Ovary (tissue), 9 donors: Measurements from ENCODE around the gene SIX5. TPM values are rescaled to one million over a fixed set of nuclear protein-coding genes. Genes with fewer than 3 reads are reported as not detected.

Source experiments
- DNase-seq, 5 donors: peaks; one replicate each; pipeline ENCODE4 v3.0.0-alpha.2; 2019 to 2020
- H3K27ac ChIP-seq, 2 donors: fragments of 200-600 bp; one replicate each; pipeline versions ENCODE4 v1.5.1 to v1.8.0; 2019 to 2022
- H3K27me3 ChIP-seq: fragments of 200-600 bp; one replicate; pipeline ENCODE4 v1.8.0; 2022
- H3K36me3 ChIP-seq: fragments of 200-600 bp; sonication (generic); one replicate; pipeline ENCODE4 v1.5.1; 2019
- H3K4me1 ChIP-seq: one replicate; pipeline ENCODE4 v1.8.1; 2013; ENCODE audit warnings: mild to moderate bottlenecking, moderate library complexity; ENCODE audit not compliant: insufficient read depth
- H3K4me3 ChIP-seq: fragments of 200-600 bp; sonication (generic); one replicate; pipeline ENCODE4 v1.5.1; 2017
- H3K9me3 ChIP-seq, 2 donors: fragments of 200-600 bp in 1 of 2; sonication (generic) in 1 of 2; one replicate each; pipeline versions ENCODE4 v1.5.1 to v1.8.1; 2013 to 2019; ENCODE audit warnings: mild to moderate bottlenecking in 1 of 2, moderate library complexity in 1 of 2
- EP300 ChIP-seq: sonication (generic); formaldehyde crosslinking; IDR thresholded peaks from one replicate; pipeline ENCODE4 v1.6.1; 2017; ENCODE audit warnings: antibody characterized with exemption
- POLR2A ChIP-seq: fragments of 450-650 bp; IDR thresholded peaks from one replicate; pipeline ENCODE4 v1.6.1; 2017; ENCODE audit warnings: antibody characterized with exemption, mild to moderate bottlenecking, moderate library complexity
- WGBS, 3 donors: extraction: QIAGEN DNeasy Blood & Tissue Kit in 1 of 3; methylation state at CpG; one replicate each; pipeline versions ENCODE4 v1.1.5 to v1.1.7; 2013 to 2017; 5-methylcytosine and 5-hydroxymethylcytosine counted together
- intact Hi-C, 4 donors: fragments of 100-400 bp; cut with DNase I; formaldehyde crosslinking; loops; one replicate each; pipeline versions ENCODE4 v1.11.0 to v1.15.1; 2022 to 2023
- polyA plus RNA-seq, 2 donors: library from polyadenylated mRNA; stranded (reverse); fragments of 200-250 nt in 1 of 2; fragments of 350-450 nt in 1 of 2; fragmentation: Illumina TruSeq in 1 of 2; extraction: RNeasy Lipid Tissue Mini Kit (QIAGEN cat#74804) in 1 of 2; gene quantifications; one replicate each; pipeline ENCODE4 v1.2.3, GENCODE V29; 2013 to 2014
- total RNA-seq, 7 donors: library from RNA; depleted of rRNA in 2 of 7; stranded (reverse); fragments of >200 nt in 2 of 7; fragmentation: NEBNext Ultra II Directional in 3 of 7; extraction: Animal tissue kit (Norgen Biotek cat#: 25700) in 3 of 7; gene quantifications; one replicate each; pipeline versions ENCODE4 v1.1.0 to v1.2.4, GENCODE V29; 2016 to 2023
- TF ChIP-seq, protein P1 (sequence below), 3 donors: fragments of 450-650 bp in 2 of 3; fragments of 200-600 bp in 1 of 3; IDR thresholded peaks; one replicate each; pipeline versions ENCODE4 v1.5.1 to v1.8.0; 2016 to 2022; ENCODE audit warnings: antibody characterized with exemption in 3 of 3, mild to moderate bottlenecking in 1 of 3
- donor health status: DM: no; HTN: no; CAD: no; lungs with moderate emphysema.
- donor health status: DM: no; HTN: no; CAD: no.
- donor health status: Bipolar disorder and iron deficiency.
- donor health status: DM: yes; HTN: yes; CAD: no.
- donor health status: DM: no; HTN: no; CAD: no.
- donor health status: DM: yes; HTN: yes; CAD: no.

The SIX5 gene
- total and polyA plus RNA-seq, 9 donors = 5.4 to 64.4 (median 43.5) TPM

- H3K36me3 ChIP-seq = no peaks in the 10 kb centered on the region
- TF ChIP-seq POLR2A (no peak), EP300 (no peak)
- TF ChIP-seq, protein P1, sequence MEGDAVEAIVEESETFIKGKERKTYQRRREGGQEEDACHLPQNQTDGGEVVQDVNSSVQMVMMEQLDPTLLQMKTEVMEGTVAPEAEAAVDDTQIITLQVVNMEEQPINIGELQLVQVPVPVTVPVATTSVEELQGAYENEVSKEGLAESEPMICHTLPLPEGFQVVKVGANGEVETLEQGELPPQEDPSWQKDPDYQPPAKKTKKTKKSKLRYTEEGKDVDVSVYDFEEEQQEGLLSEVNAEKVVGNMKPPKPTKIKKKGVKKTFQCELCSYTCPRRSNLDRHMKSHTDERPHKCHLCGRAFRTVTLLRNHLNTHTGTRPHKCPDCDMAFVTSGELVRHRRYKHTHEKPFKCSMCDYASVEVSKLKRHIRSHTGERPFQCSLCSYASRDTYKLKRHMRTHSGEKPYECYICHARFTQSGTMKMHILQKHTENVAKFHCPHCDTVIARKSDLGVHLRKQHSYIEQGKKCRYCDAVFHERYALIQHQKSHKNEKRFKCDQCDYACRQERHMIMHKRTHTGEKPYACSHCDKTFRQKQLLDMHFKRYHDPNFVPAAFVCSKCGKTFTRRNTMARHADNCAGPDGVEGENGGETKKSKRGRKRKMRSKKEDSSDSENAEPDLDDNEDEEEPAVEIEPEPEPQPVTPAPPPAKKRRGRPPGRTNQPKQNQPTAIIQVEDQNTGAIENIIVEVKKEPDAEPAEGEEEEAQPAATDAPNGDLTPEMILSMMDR (IDR thresholded peaks at IDR 0.05) = no peak
- no peaks in the 10 kb centered on the region for H3K9me3 ChIP-seq
- H3K27ac ChIP-seq = no peak overlapping the region
- H3K4me3 ChIP-seq = no peak overlapping the region
- H3K27me3 ChIP-seq = no peaks in the 10 kb centered on the region
- whole genome bisulfite sequencing, 3 donors = 79 to 85% (median 82%) methylated on average over 9 to 12 of the region's 12 CpGs
- intact Hi-C loops = loop anchor here in 1 of 4 donors (10.0 kb wide), 1 partner anchor 71 kb away; the partner anchor contains the start of gene IRF2BP1
- peaks cover 7% of the 10 kb centered on the region for H3K4me1 ChIP-seq
- DNase-seq = no peak
These were observed 45.2 kb upstream of the SIX5 start for GRCh38 chr19:45814166-45814780.

DNA sequence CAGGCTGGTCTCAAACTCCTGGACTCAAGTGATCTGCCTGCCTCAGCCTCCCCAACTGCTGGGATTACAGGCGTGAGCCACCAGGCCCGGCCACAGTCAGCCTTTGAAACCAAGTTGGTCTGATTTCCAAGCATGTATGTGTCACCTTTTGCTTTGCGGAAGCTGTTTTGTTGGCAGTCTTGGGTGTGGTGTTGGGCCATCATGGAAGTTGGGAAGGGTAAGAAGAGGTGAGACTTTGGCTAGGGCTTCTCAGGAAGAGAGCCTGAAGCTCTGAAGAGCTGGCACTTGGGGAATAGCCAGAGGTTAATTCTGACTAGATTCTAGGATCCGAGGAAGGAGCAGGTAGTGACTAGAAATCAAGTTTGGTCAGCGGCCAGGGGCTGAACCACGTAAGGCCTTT lies 43.2 kb upstream of the SIX5 start:
- TF ChIP-seq EP300 = no peak

DNA sequence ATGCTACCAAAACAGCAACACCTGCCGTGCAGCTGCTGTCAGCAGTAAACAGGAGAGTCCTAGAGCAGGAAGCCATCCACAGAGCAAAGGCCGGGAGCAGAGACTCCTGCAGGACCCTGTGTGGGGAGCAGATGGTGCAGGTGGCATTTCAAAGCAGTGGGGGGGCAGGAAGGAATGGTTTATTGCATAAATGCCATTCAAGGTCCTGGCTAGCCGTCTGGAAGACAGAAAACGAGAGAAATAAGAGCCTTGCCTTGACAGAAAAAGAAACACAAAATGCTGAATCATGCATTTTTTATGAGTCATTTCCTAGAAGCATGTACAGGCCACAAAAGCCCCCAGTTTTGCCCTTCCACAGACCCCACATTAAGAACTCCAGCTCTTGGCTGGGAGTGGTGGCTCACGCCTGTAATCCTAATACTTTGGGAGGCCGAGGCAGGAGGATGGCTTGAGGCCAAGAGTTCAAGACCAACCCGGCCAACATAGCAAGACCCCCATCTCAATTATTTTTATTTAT lies 40.6 kb upstream of the SIX5 start:
- WGBS, 3 donors = 18 to 31% (median 23%) methylated on average over 7 of the region's 7 CpGs
- no peak overlapping the region for H3K27ac ChIP-seq
- H3K4me1 ChIP-seq = peaks cover 2% of the 10 kb centered on the region
- H3K4me3 ChIP-seq = no peak overlapping the region
- no peaks in the 10 kb centered on the region for H3K36me3 ChIP-seq
- no peak for DNase-seq
- intact Hi-C loops = loop anchor here in 1 of 4 donors (10.0 kb wide), 1 partner anchor 75 kb away; the partner anchor contains the start of gene IRF2BP1
- no peaks in the 10 kb centered on the region for H3K27me3 ChIP-seq
- TF ChIP-seq POLR2A (no peak), EP300 (no peak)
- TF ChIP-seq, protein P1 (IDR thresholded peaks at IDR 0.05) = no peak
- no peaks in the 10 kb centered on the region for H3K9me3 ChIP-seq

More for the DNA sequence above, 43.2 kb upstream of the SIX5 start:
- no peak overlapping the region for H3K4me3 ChIP-seq
- intact Hi-C loops = loop anchor here in 1 of 4 donors (10.0 kb wide), 1 partner anchor 73 kb away; the partner anchor contains the start of gene IRF2BP1
- no peak overlapping the region for H3K27ac ChIP-seq
- H3K4me1 ChIP-seq = peaks cover 7% of the 10 kb centered on the region
- H3K27me3 ChIP-seq = no peaks in the 10 kb centered on the region
- 88 to 90% (median 89%) methylated on average over 6 of the region's 6 CpGs for WGBS, 3 donors
- DNase-seq = no peak
- H3K36me3 ChIP-seq = no peaks in the 10 kb centered on the region
- no peaks in the 10 kb centered on the region for H3K9me3 ChIP-seq

- H3K27me3 ChIP-seq = no peaks in the 10 kb centered on the region
- H3K36me3 ChIP-seq = no peaks in the 10 kb centered on the region
- no peaks in the 10 kb centered on the region for H3K9me3 ChIP-seq
- H3K4me3 ChIP-seq = no peak overlapping the region
- H3K27ac ChIP-seq = no peak overlapping the region
- intact Hi-C loops = no loop called here
- no peak for DNase-seq
- no peak for TF ChIP-seq EP300
- TF ChIP-seq, protein P1 (IDR thresholded peaks at IDR 0.05) = no peak
- TF ChIP-seq POLR2A = no peak
- H3K4me1 ChIP-seq = peaks cover 2% of the 10 kb centered on the region
These were observed 36.7 kb upstream of the SIX5 start for GRCh38 chr19:45805719-45806118.

GRCh38 chr19:45804959-45805230 lies 35.8 kb upstream of the SIX5 start:
- H3K36me3 ChIP-seq = no peaks in the 10 kb centered on the region
- peaks cover 2% of the 10 kb centered on the region for H3K4me1 ChIP-seq
- 81 to 82% (median 81%) methylated on average over 8 of the region's 8 CpGs for WGBS, 3 donors
- intact Hi-C loops = no loop called here
- H3K27me3 ChIP-seq = no peaks in the 10 kb centered on the region
- TF ChIP-seq, protein P1 (IDR thresholded peaks at IDR 0.05) = no peak
- no peak for TF ChIP-seq EP300
- TF ChIP-seq POLR2A = no peak
- H3K4me3 ChIP-seq = no peak overlapping the region
- H3K27ac ChIP-seq = no peak overlapping the region
- DNase-seq = no peak
- H3K9me3 ChIP-seq = no peaks in the 10 kb centered on the region
